SK-N-SH treated with all-trans-retinoic acid at 6 μM for 48 hours (cell line): Measurements from ENCODE around the gene POU3F2.

Source experiments
- ATAC-seq: fragments of 200-7000 bp; cut with Tn5 transposase; 3 replicates; pipeline ENCODE4 v1.9.1; 2020; ENCODE audit warnings: mild to moderate bottlenecking, moderate library complexity
- ARNTL ChIP-seq: fragments of 450-650 bp; formaldehyde crosslinking; IDR thresholded peaks from 2 replicates; pipeline ENCODE4 v1.5.0; 2020; ENCODE audit warnings: low read depth, mild to moderate bottlenecking, moderate library complexity, borderline replicate concordance
- BACH2 ChIP-seq: fragments of 250-450 bp; sonication (Bioruptor Pico); IDR thresholded peaks from 2 replicates; pipeline ENCODE4 v1.9.0; 2021; ENCODE audit warnings: mild to moderate bottlenecking, borderline replicate concordance
- CSDC2 ChIP-seq: fragments of 250-450 bp; sonication (Bioruptor Pico); IDR thresholded peaks from 2 replicates; pipeline ENCODE4 v1.5.0; 2020; ENCODE audit warnings: mild to moderate bottlenecking, moderate library complexity
- ESRRG ChIP-seq: fragments of 250-450 bp; sonication (Bioruptor Pico); IDR thresholded peaks from 2 replicates; pipeline ENCODE4 v1.6.1; 2021; ENCODE audit warnings: mild to moderate bottlenecking
- GLIS3 ChIP-seq: fragments of 250-450 bp; sonication (Bioruptor Pico); IDR thresholded peaks from 2 replicates; pipeline ENCODE4 v1.5.0; 2020; ENCODE audit warnings: mild to moderate bottlenecking, moderate library complexity
- ISL1 ChIP-seq: fragments of 250-450 bp; sonication (Bioruptor Pico); IDR thresholded peaks from 2 replicates; pipeline ENCODE4 v2.1.2; 2022; ENCODE audit warnings: mild to moderate bottlenecking, moderate library complexity
- OSR1 ChIP-seq: fragments of 250-450 bp; sonication (Bioruptor Pico); IDR thresholded peaks from 2 replicates; pipeline ENCODE4 v1.8.0; 2022; ENCODE audit warnings: moderate library complexity, mild to moderate bottlenecking, inconsistent platforms
- PPARA ChIP-seq: fragments of 250-450 bp; sonication (Bioruptor Pico); IDR thresholded peaks from 2 replicates; pipeline ENCODE4 v1.5.0; 2020; ENCODE audit warnings: mild to moderate bottlenecking, borderline replicate concordance
- RARB ChIP-seq: fragments of 250-450 bp; sonication (Bioruptor Pico); IDR thresholded peaks from 2 replicates; pipeline ENCODE4 v1.8.0; 2021; ENCODE audit warnings: mild to moderate bottlenecking, moderate library complexity
- SNAI2 ChIP-seq: fragments of 250-450 bp; sonication (Bioruptor Pico); IDR thresholded peaks from 2 replicates; pipeline ENCODE4 v1.5.0; 2020; ENCODE audit warnings: mild to moderate bottlenecking, moderate library complexity
- TOX ChIP-seq: fragments of 250-450 bp; sonication (Bioruptor Pico); IDR thresholded peaks from 2 replicates; pipeline ENCODE4 v1.8.0; 2021; ENCODE audit warnings: mild to moderate bottlenecking, moderate library complexity, borderline replicate concordance
- ZFP3 ChIP-seq: fragments of 250-450 bp; sonication (Bioruptor Pico); IDR thresholded peaks from 2 replicates; pipeline ENCODE4 v1.5.0; 2020; ENCODE audit warnings: mild to moderate bottlenecking, moderate library complexity
- ZFP30 ChIP-seq: fragments of 450-650 bp; formaldehyde crosslinking; IDR thresholded peaks from 2 replicates; pipeline ENCODE4 v1.5.0; 2022; ENCODE audit warnings: mild to moderate bottlenecking, moderate library complexity
- ZNF565 ChIP-seq: fragments of 450-650 bp; formaldehyde crosslinking; conservative IDR thresholded peaks from 2 replicates; pipeline ENCODE4 v1.5.0; 2020; ENCODE audit warnings: low read depth, mild to moderate bottlenecking, moderate library complexity
- ZNF70 ChIP-seq: fragments of 450-650 bp; formaldehyde crosslinking; IDR thresholded peaks from 2 replicates; pipeline ENCODE4 v1.5.0; 2020; ENCODE audit warnings: mild to moderate bottlenecking, moderate library complexity
- ZNF8 ChIP-seq: fragments of 450-650 bp; formaldehyde crosslinking; IDR thresholded peaks from 2 replicates; pipeline ENCODE4 v1.5.0; 2020; ENCODE audit warnings: mild to moderate bottlenecking, moderate library complexity
- TF ChIP-seq, protein P1 (sequence below): fragments of 250-450 bp; sonication (Bioruptor Pico); IDR thresholded peaks from 2 replicates; pipeline ENCODE4 v1.8.0; 2020; ENCODE audit warnings: mild to moderate bottlenecking, moderate library complexity, borderline replicate concordance
- TF ChIP-seq, protein P2 (sequence below): fragments of 250-450 bp; sonication (Bioruptor Pico); IDR thresholded peaks from 2 replicates; pipeline ENCODE4 v1.5.0; 2020; ENCODE audit warnings: mild to moderate bottlenecking, moderate library complexity
- TF ChIP-seq, protein P3 (sequence below): fragments of 250-450 bp; sonication (Bioruptor Pico); IDR thresholded peaks from 2 replicates; pipeline ENCODE4 v1.5.1; 2020; ENCODE audit warnings: low read depth, mild to moderate bottlenecking, moderate library complexity
- TF ChIP-seq, protein P4 (sequence below): fragments of 250-450 bp; sonication (Bioruptor Pico); IDR thresholded peaks from 2 replicates; pipeline ENCODE4 v1.8.0; 2021; ENCODE audit warnings: low read depth, mild to moderate bottlenecking, moderate library complexity, borderline replicate concordance
- TF ChIP-seq, protein P5 (sequence below): fragments of 250-450 bp; sonication (Bioruptor Pico); IDR thresholded peaks from 2 replicates; pipeline ENCODE4 v1.5.1; 2021; ENCODE audit warnings: mild to moderate bottlenecking, moderate library complexity

The POU3F2 gene

DNA sequence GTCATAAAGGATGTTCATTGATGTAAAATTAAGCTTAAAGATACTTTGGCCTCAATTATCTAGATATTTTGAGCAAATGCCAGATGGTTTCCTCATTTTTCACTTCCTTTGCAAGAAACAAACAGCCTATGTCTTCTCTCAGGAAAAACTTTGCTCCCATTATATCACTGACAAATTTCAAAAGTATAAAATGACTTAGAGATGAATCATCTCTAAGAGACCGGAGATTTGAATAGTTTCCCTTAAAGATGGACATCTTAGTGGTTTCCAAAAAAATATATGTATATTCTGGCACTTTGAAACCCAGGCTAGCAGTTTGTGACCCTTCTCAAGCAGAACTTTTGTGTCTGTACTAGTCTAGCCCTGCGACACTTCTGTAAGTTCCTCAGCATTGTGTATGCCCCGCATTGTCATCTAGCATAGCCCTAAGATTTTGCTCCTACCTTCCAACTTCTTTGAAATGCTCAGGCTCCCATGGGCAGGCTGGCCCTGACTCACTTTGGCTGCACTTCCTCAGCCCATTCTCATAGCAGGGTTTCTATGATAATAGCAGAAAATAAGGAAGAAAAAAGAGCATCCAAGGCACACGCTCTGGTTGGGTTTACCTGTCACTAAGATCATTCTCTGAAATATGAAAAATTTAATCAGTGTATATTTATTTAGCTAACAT, 25.7 kb upstream of the POU3F2 start:
- ATAC-seq: peak; percentile 91
- no peak for TF ChIP-seq ZNF70 (CRISPR knock-in tag)

DNA sequence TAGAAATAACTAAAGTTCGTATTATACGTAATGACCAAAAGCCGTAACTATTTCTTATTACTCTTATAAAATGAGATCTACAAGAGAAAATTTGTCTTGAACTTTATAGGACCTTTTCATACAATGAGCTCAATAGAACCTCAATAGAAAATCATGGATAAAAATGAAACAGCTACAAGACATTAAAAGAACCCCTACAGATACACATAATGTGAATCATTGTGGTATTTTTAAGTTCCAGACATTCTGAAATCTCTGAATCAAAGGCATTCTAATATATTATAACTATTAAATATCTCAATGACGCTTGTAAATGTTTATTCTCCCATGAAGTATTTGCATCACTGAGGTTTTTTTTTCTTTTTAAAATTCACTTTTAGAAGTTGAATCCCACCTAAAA, 22.2 kb upstream of the POU3F2 start:
- peak; percentile 37; the same call in 1 of the 3 replicates for ATAC-seq
- TF ChIP-seq CSDC2 (no peak), PPARA (no peak), ISL1 (CRISPR knock-in tag) (no peak), ESRRG (CRISPR knock-in tag) (no peak), ZNF565 (CRISPR knock-in tag) (no peak), ZFP3 (CRISPR knock-in tag) (no peak), OSR1 (CRISPR knock-in tag) (no peak), ARNTL (CRISPR knock-in tag) (no peak), SNAI2 (no peak), TOX (CRISPR knock-in tag) (no peak), RARB (CRISPR knock-in tag) (no peak), ZNF70 (CRISPR knock-in tag) (no peak), GLIS3 (CRISPR knock-in tag) (no peak), ZFP30 (CRISPR knock-in tag) (no peak), ZNF8 (no peak)
- TF ChIP-seq, protein P1, sequence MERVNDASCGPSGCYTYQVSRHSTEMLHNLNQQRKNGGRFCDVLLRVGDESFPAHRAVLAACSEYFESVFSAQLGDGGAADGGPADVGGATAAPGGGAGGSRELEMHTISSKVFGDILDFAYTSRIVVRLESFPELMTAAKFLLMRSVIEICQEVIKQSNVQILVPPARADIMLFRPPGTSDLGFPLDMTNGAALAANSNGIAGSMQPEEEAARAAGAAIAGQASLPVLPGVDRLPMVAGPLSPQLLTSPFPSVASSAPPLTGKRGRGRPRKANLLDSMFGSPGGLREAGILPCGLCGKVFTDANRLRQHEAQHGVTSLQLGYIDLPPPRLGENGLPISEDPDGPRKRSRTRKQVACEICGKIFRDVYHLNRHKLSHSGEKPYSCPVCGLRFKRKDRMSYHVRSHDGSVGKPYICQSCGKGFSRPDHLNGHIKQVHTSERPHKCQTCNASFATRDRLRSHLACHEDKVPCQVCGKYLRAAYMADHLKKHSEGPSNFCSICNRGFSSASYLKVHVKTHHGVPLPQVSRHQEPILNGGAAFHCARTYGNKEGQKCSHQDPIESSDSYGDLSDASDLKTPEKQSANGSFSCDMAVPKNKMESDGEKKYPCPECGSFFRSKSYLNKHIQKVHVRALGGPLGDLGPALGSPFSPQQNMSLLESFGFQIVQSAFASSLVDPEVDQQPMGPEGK (CRISPR knock-in tag): no peak
- TF ChIP-seq, protein P2, sequence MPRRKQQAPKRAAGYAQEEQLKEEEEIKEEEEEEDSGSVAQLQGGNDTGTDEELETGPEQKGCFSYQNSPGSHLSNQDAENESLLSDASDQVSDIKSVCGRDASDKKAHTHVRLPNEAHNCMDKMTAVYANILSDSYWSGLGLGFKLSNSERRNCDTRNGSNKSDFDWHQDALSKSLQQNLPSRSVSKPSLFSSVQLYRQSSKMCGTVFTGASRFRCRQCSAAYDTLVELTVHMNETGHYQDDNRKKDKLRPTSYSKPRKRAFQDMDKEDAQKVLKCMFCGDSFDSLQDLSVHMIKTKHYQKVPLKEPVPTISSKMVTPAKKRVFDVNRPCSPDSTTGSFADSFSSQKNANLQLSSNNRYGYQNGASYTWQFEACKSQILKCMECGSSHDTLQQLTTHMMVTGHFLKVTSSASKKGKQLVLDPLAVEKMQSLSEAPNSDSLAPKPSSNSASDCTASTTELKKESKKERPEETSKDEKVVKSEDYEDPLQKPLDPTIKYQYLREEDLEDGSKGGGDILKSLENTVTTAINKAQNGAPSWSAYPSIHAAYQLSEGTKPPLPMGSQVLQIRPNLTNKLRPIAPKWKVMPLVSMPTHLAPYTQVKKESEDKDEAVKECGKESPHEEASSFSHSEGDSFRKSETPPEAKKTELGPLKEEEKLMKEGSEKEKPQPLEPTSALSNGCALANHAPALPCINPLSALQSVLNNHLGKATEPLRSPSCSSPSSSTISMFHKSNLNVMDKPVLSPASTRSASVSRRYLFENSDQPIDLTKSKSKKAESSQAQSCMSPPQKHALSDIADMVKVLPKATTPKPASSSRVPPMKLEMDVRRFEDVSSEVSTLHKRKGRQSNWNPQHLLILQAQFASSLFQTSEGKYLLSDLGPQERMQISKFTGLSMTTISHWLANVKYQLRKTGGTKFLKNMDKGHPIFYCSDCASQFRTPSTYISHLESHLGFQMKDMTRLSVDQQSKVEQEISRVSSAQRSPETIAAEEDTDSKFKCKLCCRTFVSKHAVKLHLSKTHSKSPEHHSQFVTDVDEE (CRISPR knock-in tag): no peak
- TF ChIP-seq, protein P3, sequence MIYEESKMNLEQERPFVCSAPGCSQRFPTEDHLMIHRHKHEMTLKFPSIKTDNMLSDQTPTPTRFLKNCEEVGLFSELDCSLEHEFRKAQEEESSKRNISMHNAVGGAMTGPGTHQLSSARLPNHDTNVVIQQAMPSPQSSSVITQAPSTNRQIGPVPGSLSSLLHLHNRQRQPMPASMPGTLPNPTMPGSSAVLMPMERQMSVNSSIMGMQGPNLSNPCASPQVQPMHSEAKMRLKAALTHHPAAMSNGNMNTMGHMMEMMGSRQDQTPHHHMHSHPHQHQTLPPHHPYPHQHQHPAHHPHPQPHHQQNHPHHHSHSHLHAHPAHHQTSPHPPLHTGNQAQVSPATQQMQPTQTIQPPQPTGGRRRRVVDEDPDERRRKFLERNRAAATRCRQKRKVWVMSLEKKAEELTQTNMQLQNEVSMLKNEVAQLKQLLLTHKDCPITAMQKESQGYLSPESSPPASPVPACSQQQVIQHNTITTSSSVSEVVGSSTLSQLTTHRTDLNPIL (CRISPR knock-in tag): no peak
- TF ChIP-seq, protein P4, sequence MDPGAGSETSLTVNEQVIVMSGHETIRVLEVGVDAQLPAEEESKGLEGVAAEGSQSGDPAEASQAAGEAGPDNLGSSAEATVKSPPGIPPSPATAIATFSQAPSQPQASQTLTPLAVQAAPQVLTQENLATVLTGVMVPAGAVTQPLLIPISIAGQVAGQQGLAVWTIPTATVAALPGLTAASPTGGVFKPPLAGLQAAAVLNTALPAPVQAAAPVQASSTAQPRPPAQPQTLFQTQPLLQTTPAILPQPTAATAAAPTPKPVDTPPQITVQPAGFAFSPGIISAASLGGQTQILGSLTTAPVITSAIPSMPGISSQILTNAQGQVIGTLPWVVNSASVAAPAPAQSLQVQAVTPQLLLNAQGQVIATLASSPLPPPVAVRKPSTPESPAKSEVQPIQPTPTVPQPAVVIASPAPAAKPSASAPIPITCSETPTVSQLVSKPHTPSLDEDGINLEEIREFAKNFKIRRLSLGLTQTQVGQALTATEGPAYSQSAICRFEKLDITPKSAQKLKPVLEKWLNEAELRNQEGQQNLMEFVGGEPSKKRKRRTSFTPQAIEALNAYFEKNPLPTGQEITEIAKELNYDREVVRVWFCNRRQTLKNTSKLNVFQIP (CRISPR knock-in tag): no peak
- TF ChIP-seq, protein P5, sequence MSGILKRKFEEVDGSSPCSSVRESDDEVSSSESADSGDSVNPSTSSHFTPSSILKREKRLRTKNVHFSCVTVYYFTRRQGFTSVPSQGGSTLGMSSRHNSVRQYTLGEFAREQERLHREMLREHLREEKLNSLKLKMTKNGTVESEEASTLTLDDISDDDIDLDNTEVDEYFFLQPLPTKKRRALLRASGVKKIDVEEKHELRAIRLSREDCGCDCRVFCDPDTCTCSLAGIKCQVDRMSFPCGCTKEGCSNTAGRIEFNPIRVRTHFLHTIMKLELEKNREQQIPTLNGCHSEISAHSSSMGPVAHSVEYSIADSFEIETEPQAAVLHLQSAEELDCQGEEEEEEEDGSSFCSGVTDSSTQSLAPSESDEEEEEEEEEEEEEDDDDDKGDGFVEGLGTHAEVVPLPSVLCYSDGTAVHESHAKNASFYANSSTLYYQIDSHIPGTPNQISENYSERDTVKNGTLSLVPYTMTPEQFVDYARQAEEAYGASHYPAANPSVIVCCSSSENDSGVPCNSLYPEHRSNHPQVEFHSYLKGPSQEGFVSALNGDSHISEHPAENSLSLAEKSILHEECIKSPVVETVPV: no peak

DNA sequence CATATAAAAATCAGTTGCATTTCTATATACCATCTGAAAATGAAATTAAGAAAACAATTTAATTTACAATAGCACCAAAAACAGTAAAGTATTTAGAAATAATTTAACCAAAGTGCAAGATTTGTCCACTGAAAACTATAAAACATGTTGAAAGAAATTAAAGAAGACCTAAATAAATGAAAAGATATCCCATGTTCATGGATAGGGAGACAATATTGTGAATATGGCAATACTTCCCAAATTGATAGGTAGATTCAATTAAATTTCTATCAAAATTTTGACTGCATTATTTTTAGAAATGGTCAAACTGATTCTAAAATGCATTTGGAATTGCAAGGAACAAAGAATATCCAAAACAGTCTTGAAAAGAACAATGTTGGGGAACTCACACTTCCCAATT, 17.6 kb upstream of the POU3F2 start:
- ATAC-seq: no peak
- no peak for TF ChIP-seq GLIS3 (CRISPR knock-in tag)
- TF ChIP-seq, protein P4 (CRISPR knock-in tag): no peak
- no peak for TF ChIP-seq ZFP3 (CRISPR knock-in tag)
- no peak for TF ChIP-seq RARB (CRISPR knock-in tag)
- no peak for TF ChIP-seq ESRRG (CRISPR knock-in tag)
- TF ChIP-seq, protein P2 (CRISPR knock-in tag): no peak
- no peak for TF ChIP-seq ZNF70 (CRISPR knock-in tag)
- TF ChIP-seq BACH2 (CRISPR knock-in tag): no peak
- no peak for TF ChIP-seq ZFP30 (CRISPR knock-in tag)
- TF ChIP-seq ZNF565 (CRISPR knock-in tag): no peak
- no peak for TF ChIP-seq OSR1 (CRISPR knock-in tag)
- TF ChIP-seq SNAI2: no peak
- TF ChIP-seq CSDC2: no peak
